H1 (cell line): Measurements from ENCODE around the gene KHDC4. TPM values are rescaled to one million over a fixed set of nuclear protein-coding genes. Genes with fewer than 3 reads are reported as not detected.
A peak's percentile ranks its signal among the peaks of the same experiment; 100 is the strongest.

Experiments used
- CTCF ChIA-PET: fragments of 300-600 bp; sonication (Branson Sonifier 250); formaldehyde crosslinking; loops from one replicate; lab custom pipeline; 2021; ENCODE audit not compliant: partially characterized antibody; lab: Charles Lee
- POLR2A ChIA-PET: fragments of 300-600 bp; sonication (Branson Sonifier 250); formaldehyde crosslinking; loops from one replicate; lab custom pipeline; 2021; ENCODE audit warnings: inconsistent platforms; ENCODE audit not compliant: partially characterized antibody; lab: Charles Lee
- DNase-seq, 2 experiments: peaks; one replicate each; pipeline versions ENCODE4 v3.0.0 to v3.0.0-alpha.2; 2010 to 2022; ENCODE audit warnings: low spot score in 2 of 2, low read depth in 1 of 2, mixed read lengths in 1 of 2
- FAIRE-seq: peaks from 2 replicates; lab custom pipeline; 2011; peaks lifted over from hg19 to GRCh38; lab: Jason Lieb, UNC
- H2AFZ ChIP-seq: 2 replicates; pipeline ENCODE4 v1.8.1; 2012; ENCODE audit warnings: low read length, inconsistent platforms
- H2AK5ac ChIP-seq: 2 replicates; pipeline ENCODE4 v1.6.1; 2013; ENCODE audit warnings: low read depth, low read length
- H2BK120ac ChIP-seq: replicated peaks from 2 replicates; pipeline ENCODE3; 2013; ENCODE audit warnings: low read depth, low read length, inconsistent platforms
- H2BK12ac ChIP-seq: 2 replicates; pipeline ENCODE4 v1.6.1; 2013; ENCODE audit warnings: low read depth, low read length
- H2BK15ac ChIP-seq: 2 replicates; pipeline ENCODE4 v1.6.1; 2013; ENCODE audit warnings: low read length
- H2BK20ac ChIP-seq: 2 replicates; pipeline ENCODE4 v1.6.1; 2013; ENCODE audit warnings: low read length
- H2BK5ac ChIP-seq: 2 replicates; pipeline ENCODE4 v1.6.1; 2013; ENCODE audit warnings: low read depth, low read length
- H3K14ac ChIP-seq: 2 replicates; pipeline ENCODE4 v1.6.1; 2013; ENCODE audit warnings: inconsistent platforms; ENCODE audit not compliant: insufficient read length
- H3K18ac ChIP-seq: 2 replicates; pipeline ENCODE4 v1.6.1; 2013; ENCODE audit warnings: low read length; ENCODE audit errors: extremely low read depth
- H3K23ac ChIP-seq: 2 replicates; pipeline ENCODE4 v1.6.1; 2013; ENCODE audit warnings: inconsistent platforms; ENCODE audit not compliant: insufficient read length
- H3K23me2 ChIP-seq: 2 replicates; pipeline ENCODE4 v1.6.1; 2013; ENCODE audit warnings: low read depth, low read length
- H3K27ac ChIP-seq: 2 replicates; pipeline ENCODE4 v1.6.1; 2011; ENCODE audit warnings: low read depth, low read length, inconsistent platforms
- H3K27me3 ChIP-seq, 4 experiments: replicated peaks in 1 of 4; 1 replicate in 1 of 4; 2 replicates in 3 of 4; pipeline versions ENCODE4 v1.6.1 to v1.8.1; 2011 to 2013; ENCODE audit warnings: low read length in 3 of 4, mild to moderate bottlenecking in 3 of 4, inconsistent platforms in 2 of 4, mixed read lengths in 2 of 4, moderate library complexity in 1 of 4; ENCODE audit not compliant: control insufficient read depth in 3 of 4, insufficient read depth in 3 of 4; ENCODE audit errors: extremely low read depth in 1 of 4
- H3K36me3 ChIP-seq, 4 experiments: 2 replicates each; pipeline versions ENCODE4 v1.6.1 to v1.8.1; 2011 to 2013; ENCODE audit warnings: mild to moderate bottlenecking in 4 of 4, low read length in 3 of 4, moderate library complexity in 2 of 4, control low read depth in 1 of 4, inconsistent platforms in 1 of 4; ENCODE audit not compliant: insufficient read depth in 4 of 4, control insufficient read depth in 2 of 4
- H3K4ac ChIP-seq: replicated peaks from 2 replicates; pipeline ENCODE3; 2013; ENCODE audit warnings: low read length, low read depth, mixed read lengths, inconsistent platforms; ENCODE audit not compliant: insufficient read length
- H3K4me1 ChIP-seq, 4 experiments: replicated peaks in 1 of 4; 1 replicate in 1 of 4; 2 replicates in 3 of 4; pipeline versions ENCODE4 v1.6.1 to v1.8.1; 2011 to 2013; ENCODE audit warnings: low read length in 3 of 4, inconsistent platforms in 2 of 4, mixed read lengths in 1 of 4; ENCODE audit not compliant: insufficient read depth in 4 of 4, control insufficient read depth in 3 of 4
- H3K4me2 ChIP-seq, 2 experiments: 2 replicates each; pipeline versions ENCODE4 v1.6.1 to v1.8.1; 2011 to 2013; ENCODE audit warnings: low read depth in 2 of 2, low read length in 2 of 2, control low read depth in 1 of 2, inconsistent platforms in 1 of 2, mild to moderate bottlenecking in 1 of 2; ENCODE audit not compliant: insufficient read depth in 1 of 2
- H3K4me3 ChIP-seq, 4 experiments: fragments of 200-600, 300-600 bp in 1 of 4; sonication (generic), shearing (Covaris generic), sonication (Bioruptor Twin) in 1 of 4; 2 replicates each; pipeline versions ENCODE4 v1.5.1 to v1.8.1; 2011 to 2016; ENCODE audit warnings: low read length in 4 of 4, low read depth in 3 of 4, control low read depth in 2 of 4, inconsistent platforms in 2 of 4, mild to moderate bottlenecking in 2 of 4, mixed read lengths in 1 of 4, moderate library complexity in 1 of 4; ENCODE audit not compliant: insufficient read depth in 2 of 4; ENCODE audit errors: extremely low read depth in 1 of 4
- H3K56ac ChIP-seq: replicated peaks from 2 replicates; pipeline ENCODE3; 2013; ENCODE audit warnings: low read depth, mild to moderate bottlenecking, mixed read lengths, low read length, inconsistent platforms; ENCODE audit not compliant: insufficient read length
- H3K79me1 ChIP-seq: 2 replicates; pipeline ENCODE4 v1.6.1; 2013; ENCODE audit warnings: low read depth, low read length, control low read depth
- H3K79me2 ChIP-seq, 2 experiments: 2 replicates each; pipeline versions ENCODE4 v1.6.1 to v1.8.1; 2012 to 2013; ENCODE audit warnings: low read length in 2 of 2, mild to moderate bottlenecking in 2 of 2, inconsistent platforms in 1 of 2; ENCODE audit not compliant: insufficient read depth in 2 of 2, control insufficient read depth in 1 of 2
- H3K9ac ChIP-seq, 4 experiments: replicated peaks in 1 of 4; 1 replicate in 1 of 4; 2 replicates in 3 of 4; pipeline versions ENCODE4 v1.6.1 to v1.8.1; 2011 to 2013; ENCODE audit warnings: low read depth in 3 of 4, low read length in 3 of 4, control low read depth in 2 of 4, mild to moderate bottlenecking in 2 of 4, moderate library complexity in 2 of 4, inconsistent platforms in 1 of 4; ENCODE audit errors: extremely low read depth in 1 of 4
- H3K9me3 ChIP-seq, 2 experiments: 2 replicates each; pipeline versions ENCODE4 v1.6.1 to v1.8.1; 2012 to 2013; ENCODE audit warnings: mild to moderate bottlenecking in 2 of 2, moderate library complexity in 2 of 2, control low read depth in 1 of 2, inconsistent platforms in 1 of 2, low read depth in 1 of 2, low read length in 1 of 2, mixed read lengths in 1 of 2; ENCODE audit not compliant: insufficient read depth in 2 of 2
- H4K20me1 ChIP-seq, 2 experiments: replicated peaks in 1 of 2; 2 replicates each; pipeline versions ENCODE3 to v1.8.1; 2011 to 2013; ENCODE audit warnings: inconsistent platforms in 2 of 2, low read length in 2 of 2, mild to moderate bottlenecking in 1 of 2; ENCODE audit not compliant: insufficient read depth in 2 of 2, control insufficient read depth in 1 of 2
- H4K5ac ChIP-seq: 2 replicates; pipeline ENCODE4 v1.6.1; 2013; ENCODE audit warnings: low read length, low read depth, mixed read lengths, inconsistent platforms; ENCODE audit not compliant: insufficient read length
- H4K8ac ChIP-seq: 2 replicates; pipeline ENCODE4 v1.8.0; 2013; ENCODE audit warnings: mild to moderate bottlenecking, moderate library complexity, low read length, inconsistent platforms; ENCODE audit not compliant: insufficient read depth; ENCODE audit errors: extremely low read depth
- H4K91ac ChIP-seq: replicated peaks from 2 replicates; pipeline ENCODE3; 2013; ENCODE audit warnings: low read length, mixed read lengths, inconsistent platforms; ENCODE audit not compliant: insufficient read length
- ASH2L ChIP-seq: fragments of 200-600, 300-600 bp; sonication (generic); IDR thresholded peaks from one replicate; pipeline ENCODE4 v1.7.1; 2017; ENCODE audit warnings: low read length
- BACH1 ChIP-seq: IDR thresholded peaks from 2 replicates; pipeline ENCODE4 v1.6.1; 2012; ENCODE audit warnings: low read length, improper control_type of control experiment
- CBX5 ChIP-seq: fragments of 300-800, 300-1000 bp; sonication (generic); IDR thresholded peaks from 2 replicates; pipeline ENCODE4 v1.7.1; 2016; ENCODE audit warnings: antibody characterized with exemption, low read length, low read depth
- HDAC6 ChIP-seq: IDR thresholded peaks from one replicate; pipeline ENCODE4 v1.7.1; 2012; ENCODE audit warnings: low read depth, mild to moderate bottlenecking, inconsistent platforms, low read length, moderate library complexity
- JUN ChIP-seq: IDR thresholded peaks from 2 replicates; pipeline ENCODE4 v1.6.1; 2011; ENCODE audit warnings: low read depth, mild to moderate bottlenecking, improper control_type of control experiment, low read length
- RBBP5 ChIP-seq: IDR thresholded peaks from 2 replicates; pipeline ENCODE4 v1.7.1; 2012; ENCODE audit warnings: low read depth, mild to moderate bottlenecking, inconsistent platforms, low read length, moderate library complexity, borderline replicate concordance
- SP4 ChIP-seq: IDR thresholded peaks from 2 replicates; pipeline ENCODE4 v1.6.1; 2012; ENCODE audit warnings: low read length, inconsistent platforms
- SUZ12 ChIP-seq: fragments of 200-600 bp; sonication (generic); IDR thresholded peaks from 2 replicates; pipeline ENCODE4 v1.6.1; 2012; ENCODE audit warnings: mild to moderate bottlenecking, inconsistent platforms, low read length, moderate library complexity, mixed read lengths
- TAF1 ChIP-seq: IDR thresholded peaks from 2 replicates; pipeline ENCODE4 v1.6.1; 2011; ENCODE audit warnings: mild to moderate bottlenecking, low read depth, low read length
- USF2 ChIP-seq: IDR thresholded peaks from 2 replicates; pipeline ENCODE4 v1.6.1; 2011; ENCODE audit warnings: low read length, improper control_type of control experiment
- WGBS, 2 experiments: shearing (Covaris generic) in 1 of 2; methylation state at CpG; one replicate each; pipeline versions ENCODE4 v1.1.6 to v1.1.7; 2013 to 2015; ENCODE audit warnings: low lambda C conversion rate in 2 of 2, mixed read lengths in 2 of 2, inconsistent platforms in 1 of 2, low coverage in 1 of 2, missing lambda C conversion rate in 1 of 2; ENCODE audit not compliant: insufficient replicate concordance in 2 of 2, insufficient coverage in 1 of 2, insufficient read length in 1 of 2; ENCODE audit errors: extremely low coverage in 1 of 2, missing lambda C conversion rate in 1 of 2; 5-methylcytosine and 5-hydroxymethylcytosine counted together
- polyA plus RNA-seq, 7 experiments: library from polyadenylated mRNA; depleted of rRNA in 3 of 7; stranded (reverse) in 5 of 7; unstranded in 2 of 7; fragments of >200 nt in 5 of 7; fragments of 200-250 nt in 2 of 7; gene quantifications; 1 replicate in 5 of 7; 2 replicates in 1 of 7; 4 replicates in 1 of 7; pipeline versions ENCODE4 v1.2.1 to v1.2.3, GENCODE V29; 2011 to 2013; ENCODE audit warnings: missing spikeins in 2 of 7, mixed read lengths in 2 of 7
- total RNA-seq: library from RNA; stranded (reverse); fragmentation: NEBNext Ultra II Directional; extraction: Animal tissue kit (Norgen Biotek cat#: 25700); gene quantifications from 2 replicates; pipeline ENCODE4 v1.2.1, GENCODE V29; 2021

Gene KHDC4
- total and polyA plus RNA-seq, 2 of the 8 experiments (the other 6 are each of a cell fraction or from before 2014, with no cell fraction given), result 56.6 to 81.1 TPM

GRCh38 chr1:155976913-155977689 is 42.9 kb upstream of the KHDC4 start:
- Histone ChIP-seq H3K79me1 (peaks cover 20% of the 10 kb centered on the region), H2BK12ac (peak overlapping the region; percentile 77; the same call in 1 of the 2 replicates), H2BK20ac (peak overlapping the region; percentile 57; the same call in 1 of the 2 replicates), H4K5ac (peak overlapping the region; percentile 3), H2AFZ (no peak overlapping the region), H3K9me3 (no peaks in the 10 kb centered on the region), H3K23me2 (peaks cover 25% of the 10 kb centered on the region), H3K4me2 (peak overlapping the region; percentile 93 to 99), H3K4me3 (peak overlapping the region; percentile 77 to 97 (median 90)), H2BK15ac (0 out of 2 replicates have a peak overlapping the region, but pooled peaks have one; percentile 3), H3K4me1 (peaks cover 28 to 47% (median 32%) of the 10 kb centered on the region in 4 experiments), H3K27me3 (no peaks in the 10 kb centered on the region), H3K4ac (peak overlapping the region; percentile 35), H2BK5ac (peak overlapping the region; percentile 97; the same call in 1 of the 2 replicates), H2AK5ac (peak overlapping the region; percentile 29; the same call in 1 of the 2 replicates), H3K56ac (no peak overlapping the region), H3K23ac (no peak overlapping the region), H3K9ac (peak overlapping the region in 3 of 4 experiments; percentile 86 to 92 (median 88); a peak in 5 of 7 replicates), H3K14ac (no peak overlapping the region), H4K8ac (no peak overlapping the region), H2BK120ac (peak overlapping the region; percentile 1), H4K20me1 (peaks cover 20 to 24% of the 10 kb centered on the region in 2 experiments), H3K79me2 (peaks cover 39 to 57% of the 10 kb centered on the region in 2 experiments), H3K18ac (peak overlapping the region; percentile 95), H3K27ac (no peak overlapping the region), H3K36me3 (peaks cover 0 to 3% (median 0%) of the 10 kb centered on the region in 4 experiments; a peak in 1 of 8 replicates), H4K91ac (peak overlapping the region; percentile 18)
- ChIA-PET CTCF (interaction anchor here (0.6 to 9.6 kb wide), 26 partner anchors 8 to 248 kb away, joined by 3 to 126 read pairs (median 4); partner anchors contain the start of gene KHDC4), POLR2A (interaction anchor here (0.6 to 19.2 kb wide), 37 partner anchors 5 to 305 kb away, joined by 3 to 282 read pairs (median 4); partner anchors contain the start of genes ARHGEF2, KHDC4, MEX3A and PMF1)
- FAIRE-seq, result no peak
- no peak for DNase-seq
- 10% methylated on average over 5 of the region's 5 CpGs; no CpG with 5 or more reads in 1 of the 2 experiments for WGBS, 2 experiments
- TF ChIP-seq SUZ12, result no peak
- no peak for TF ChIP-seq RBBP5
- no peak for TF ChIP-seq CBX5
- TF ChIP-seq SP4, result no peak
- TF ChIP-seq JUN, result no peak
- TF ChIP-seq BACH1, result no peak
- no peak for TF ChIP-seq USF2
- no peak for TF ChIP-seq HDAC6
- TF ChIP-seq TAF1, result 0 out of 2 replicates have a peak, but pooled peaks have one; percentile 2
- no peak for TF ChIP-seq ASH2L
